ENCODE data around the gene NPBWR2. TPM values are rescaled to one million over a fixed set of nuclear protein-coding genes. Genes with fewer than 3 reads are reported as not detected.

Gene NPBWR2
- polyA plus RNA-seq, 1 of the 3 experiments (the other 2 are of a cell fraction): not detected

GRCh38 chr20:64146936-64147477 lies 39.6 kb upstream of the NPBWR2 start:
- no peak overlapping the region for H3K4me2 ChIP-seq
- H3K4me1 ChIP-seq (ENCODE audit: control insufficient read depth in 1 of 2, insufficient read depth in 2 of 2, low read depth in 1 of 2, low read length in 1 of 2): peaks cover 0 to 22% of the 10 kb centered on the region in 2 experiments; a peak in 1 of 4 replicates
- no peaks in the 10 kb centered on the region for H3F3A ChIP-seq (replicated peaks; ENCODE audit: insufficient read depth)
- H3K9ac ChIP-seq: no peak overlapping the region
- ChIA-PET POLR2A (interaction anchor here (1.2 to 1.9 kb wide), 2 partner anchors 8 to 18 kb away, joined by 3 to 8 read pairs; partner anchors contain the start of gene MYT1), CTCF (interaction anchor here (1.0 to 1.9 kb wide), 4 partner anchors 9 to 77 kb away, joined by 3 to 4 read pairs (median 4); no protein-coding TSS in a partner anchor)
- H3K79me2 ChIP-seq (ENCODE audit: insufficient read depth): no peaks in the 10 kb centered on the region
- no peak for DNase-seq
- H3K27ac ChIP-seq (ENCODE audit: low read depth in 2 of 2, low read length in 1 of 2): peak overlapping the region in 1 of 2 experiments; percentile 71; a peak in 2 of 4 replicates
- H3K27me3 ChIP-seq (ENCODE audit: insufficient read depth): no peaks in the 10 kb centered on the region
- H3K36me3 ChIP-seq (replicated peaks in 1 of 2; ENCODE audit: control insufficient read depth in 1 of 2, insufficient read depth in 2 of 2, low read length in 1 of 2): no peaks in the 10 kb centered on the region
- no peak overlapping the region for H2AFZ ChIP-seq (ENCODE audit: low read depth)
- H3K9me3 ChIP-seq: no peaks in the 10 kb centered on the region
- H3K9me2 ChIP-seq: no peaks in the 10 kb centered on the region
- TF ChIP-seq POLR2AphosphoS5 (IDR thresholded peaks at IDR 0.05; ENCODE audit: low read depth, low read length): no peak
- TF ChIP-seq ELF1 (IDR thresholded peaks at IDR 0.05): no peak
- no peak for TF ChIP-seq SMC3 (IDR thresholded peaks at IDR 0.05; ENCODE audit: low read depth, low read length)
- no peak for TF ChIP-seq REST (IDR thresholded peaks at IDR 0.05; ENCODE audit: low read depth, low read length)
- TF ChIP-seq NRF1 (IDR thresholded peaks at IDR 0.05; ENCODE audit: low read depth, low read length): no peak
- TF ChIP-seq FOXJ3 (CRISPR knock-in tag; IDR thresholded peaks at IDR 0.05): no peak
- TF ChIP-seq MXI1 (IDR thresholded peaks at IDR 0.05; ENCODE audit: low read depth, low read length): no peak
- no peak for TF ChIP-seq EZH2phosphoT487 (IDR thresholded peaks at IDR 0.05; ENCODE audit: borderline replicate concordance, low read depth)
- no peak for TF ChIP-seq CTCF (IDR thresholded peaks at IDR 0.05)
- TF ChIP-seq RAD21 (IDR thresholded peaks at IDR 0.05; ENCODE audit: low read length): no peak
- TF ChIP-seq FOSL2 (IDR thresholded peaks at IDR 0.05; ENCODE audit: borderline replicate concordance, low read depth): no peak
- TF ChIP-seq ZBTB33 (IDR thresholded peaks at IDR 0.05; ENCODE audit: borderline replicate concordance, low read depth): no peak
- TF ChIP-seq RFX5 (IDR thresholded peaks at IDR 0.05; ENCODE audit: low read length): no peak
- TF ChIP-seq TAF1 (IDR thresholded peaks at IDR 0.05; ENCODE audit: borderline replicate concordance, low read depth, low read length): no peak
- TF ChIP-seq TEAD4 (IDR thresholded peaks at IDR 0.05; ENCODE audit: borderline replicate concordance, insufficient read depth): no peak
- no peak for TF ChIP-seq MAX (IDR thresholded peaks at IDR 0.05; ENCODE audit: low read depth)
- TF ChIP-seq NFIC (IDR thresholded peaks at IDR 0.05; ENCODE audit: borderline replicate concordance): no peak
- H4K20me1 ChIP-seq (ENCODE audit: insufficient read depth): no peaks in the 10 kb centered on the region
- WGBS (ENCODE audit: low lambda C conversion rate): 41% methylated on average over 10 of the region's 12 CpGs
- H3K4me3 ChIP-seq (ENCODE audit: low read depth in 2 of 2, low read length in 1 of 2): no peak overlapping the region

Data from SK-N-SH (cell line).